HG03520 (cell line): ENCODE results near the gene TIMP1.

Experiments used
- ATAC-seq: cut with Tn5 transposase; IDR thresholded peaks from one replicate; pipeline ENCODE4 v1.9.1; 2021; ENCODE audit warnings: mild to moderate bottlenecking, moderate library complexity; ENCODE audit not compliant: unreplicated experiment

TIMP1 gene

DNA sequence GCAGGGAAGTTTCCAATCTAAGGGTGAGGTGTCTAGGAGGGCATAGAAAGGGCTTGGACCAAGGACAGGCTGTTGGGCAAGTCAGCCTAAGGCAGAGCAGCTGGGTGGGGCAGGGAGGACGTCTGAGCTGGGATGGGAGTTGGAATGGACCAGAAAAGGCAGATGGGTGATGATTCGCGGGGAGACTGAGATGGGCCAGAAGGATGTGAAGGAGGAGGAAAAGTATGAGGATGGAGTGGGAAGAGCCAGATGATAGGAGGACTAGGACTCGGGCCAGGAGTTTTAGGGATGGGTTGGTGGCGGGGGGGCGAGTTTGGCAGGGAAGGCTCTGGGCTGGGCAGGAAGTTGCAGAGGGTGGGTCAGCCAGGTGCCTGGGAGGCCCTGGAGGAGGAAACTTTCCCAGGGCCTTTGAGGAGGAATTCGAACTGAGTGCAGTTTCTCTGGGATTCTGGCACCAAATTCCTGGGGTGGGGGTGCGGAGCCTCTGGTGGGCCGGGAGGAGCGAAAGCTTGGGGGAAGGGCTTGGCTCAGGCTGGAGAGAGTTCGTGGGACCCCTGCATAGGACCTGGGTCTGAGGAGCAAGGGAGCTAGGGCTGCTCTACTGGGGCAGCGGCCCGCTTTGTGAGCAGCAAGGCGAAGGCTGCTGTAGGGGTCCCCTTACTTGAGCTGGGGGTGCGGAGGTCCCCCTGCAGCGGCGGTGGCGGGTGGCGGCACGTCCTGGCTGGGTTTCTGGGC is 8.7 kb upstream of the TIMP1 start:
- no peak for ATAC-seq

DNA sequence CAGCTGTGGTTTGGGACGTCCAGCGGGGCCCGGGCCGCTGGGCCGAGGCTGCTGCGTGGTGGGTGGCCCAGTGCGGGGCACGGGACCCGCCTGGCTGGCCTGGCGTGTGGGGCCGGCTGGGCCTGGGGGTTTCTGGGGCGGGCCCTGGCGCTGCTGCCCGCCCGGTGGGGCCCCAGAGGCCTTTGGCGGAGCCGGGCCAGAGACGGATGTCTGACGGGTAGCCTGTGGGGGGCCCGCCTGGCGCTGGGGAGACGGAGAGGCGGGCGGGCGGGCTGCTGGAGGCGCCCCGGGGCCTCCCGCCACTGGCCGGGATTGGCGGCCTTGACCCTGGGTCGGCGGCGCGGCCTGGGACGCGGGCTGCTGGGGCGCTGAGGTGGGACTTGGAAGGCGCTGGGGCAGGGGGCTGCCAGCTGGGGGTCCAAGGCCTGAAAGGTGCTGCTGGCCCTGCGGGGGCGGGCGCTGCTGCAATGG is 8.1 kb upstream of the TIMP1 start:
- no peak for ATAC-seq

DNA sequence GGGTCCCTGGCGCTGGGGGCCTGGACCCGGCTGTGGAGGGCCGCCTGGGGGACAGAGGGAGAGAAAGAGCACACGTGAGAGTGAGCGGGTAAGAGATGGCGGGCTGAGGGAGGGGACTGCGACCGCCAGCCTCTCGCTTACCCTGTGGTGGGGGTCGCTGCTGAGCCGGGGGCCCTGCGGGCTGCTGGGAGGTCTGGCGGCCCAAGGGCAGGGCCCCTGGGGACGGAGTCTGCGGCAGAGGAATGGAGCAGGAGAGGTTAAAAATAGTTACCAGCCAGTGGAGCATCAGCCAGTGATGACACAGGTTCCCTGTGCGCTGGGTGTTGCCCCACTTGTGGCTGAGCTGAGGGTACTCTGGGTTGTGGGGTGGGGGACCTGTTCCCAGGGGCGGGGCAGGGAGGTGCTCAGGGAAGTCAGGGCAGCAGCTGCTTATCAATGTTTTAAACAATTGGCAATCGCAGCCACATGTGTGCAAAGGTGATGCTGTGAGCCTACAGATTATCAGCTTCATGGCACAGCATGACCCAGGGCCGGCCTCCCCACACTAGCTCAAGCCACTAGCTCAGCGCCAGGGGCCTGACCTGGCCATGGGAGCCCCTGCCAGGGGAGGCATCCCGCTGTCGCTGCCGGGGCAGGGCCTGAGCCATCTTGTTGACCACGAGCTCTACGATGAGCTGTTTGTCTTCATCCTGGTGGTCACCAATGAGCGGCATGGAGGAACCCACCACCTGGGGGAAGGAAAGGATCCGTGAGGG is 7.5 kb upstream of the TIMP1 start:
- ATAC-seq: no peak

DNA sequence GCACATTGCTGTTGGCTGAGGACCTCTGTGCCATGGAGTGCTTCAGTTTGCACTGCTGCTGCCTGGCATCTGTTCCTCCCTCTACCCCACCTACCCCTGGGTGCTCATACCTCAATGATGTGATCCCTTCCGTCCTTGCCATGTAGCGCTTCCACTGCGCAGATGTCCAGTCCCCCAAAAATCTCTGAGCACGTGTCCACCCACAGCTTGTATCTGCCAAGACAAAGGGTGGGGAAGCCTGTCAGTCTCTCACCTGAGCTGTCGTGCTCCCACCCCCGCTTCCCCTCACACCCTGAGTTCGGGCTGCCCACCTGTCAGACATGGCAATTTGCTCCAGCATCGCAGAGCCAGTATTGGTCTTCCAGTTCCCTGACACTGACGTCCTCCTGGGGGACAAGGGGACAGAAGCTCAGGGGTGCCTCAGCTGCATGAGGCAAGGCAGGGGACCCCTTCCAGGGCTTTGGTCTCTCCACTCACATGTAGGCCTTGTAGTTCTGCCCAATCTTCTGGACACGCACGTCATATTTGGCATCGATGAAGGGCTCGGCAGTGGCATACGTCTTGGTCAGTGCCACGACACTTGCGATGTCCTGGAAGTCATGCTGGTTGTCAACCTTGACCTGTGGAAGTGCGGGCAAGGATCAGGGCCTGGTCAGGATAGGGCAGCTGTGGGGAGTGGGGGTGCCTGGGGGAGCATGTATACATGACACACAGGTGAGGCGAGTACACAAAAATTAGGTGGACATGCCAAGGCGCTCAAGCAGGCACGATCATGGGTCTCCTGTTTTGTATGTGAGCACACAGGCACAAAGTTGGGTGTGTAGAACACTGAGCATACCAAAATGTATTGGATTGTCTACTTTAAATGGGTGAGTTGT is 6.0 kb upstream of the TIMP1 start:
- no peak for ATAC-seq

DNA sequence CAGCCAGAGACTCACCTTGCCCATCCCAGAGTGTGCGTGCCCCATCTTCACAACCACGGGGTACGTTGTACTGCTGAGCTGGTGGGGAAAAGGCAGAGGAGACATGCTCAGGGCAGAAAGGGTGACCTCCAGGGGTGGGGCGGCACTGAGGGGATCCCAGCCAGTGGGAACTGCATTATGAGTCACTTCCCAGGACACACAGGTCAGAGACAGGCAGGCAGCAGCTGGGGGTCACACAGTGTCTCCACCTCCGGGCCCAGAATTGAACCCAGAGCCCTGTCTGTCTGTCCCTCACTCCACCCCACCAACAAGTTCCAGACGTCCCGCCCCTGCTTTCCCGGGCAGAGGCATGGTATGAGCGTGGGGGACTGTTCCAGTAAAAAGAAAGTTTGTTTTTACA is 4.8 kb upstream of the TIMP1 start:
- no peak for ATAC-seq

DNA sequence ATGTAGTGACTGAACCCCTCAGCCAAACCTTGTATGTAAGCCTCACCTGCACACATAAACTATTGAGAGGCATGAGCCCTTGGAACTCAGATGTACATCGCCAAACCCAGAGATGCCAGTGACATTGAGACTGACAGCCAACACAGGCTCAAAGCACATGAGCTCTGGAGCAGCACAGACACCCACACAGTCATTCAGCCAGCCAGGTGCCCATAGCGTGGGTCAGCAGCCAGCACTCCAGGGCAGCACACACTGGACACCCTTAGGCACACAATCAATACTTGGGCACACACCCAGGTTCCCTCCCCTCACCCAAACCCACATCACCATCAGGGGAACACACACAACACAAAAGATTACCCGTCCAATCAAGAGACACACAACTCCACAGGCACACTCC is 4.3 kb upstream of the TIMP1 start:
- no peak for ATAC-seq

DNA sequence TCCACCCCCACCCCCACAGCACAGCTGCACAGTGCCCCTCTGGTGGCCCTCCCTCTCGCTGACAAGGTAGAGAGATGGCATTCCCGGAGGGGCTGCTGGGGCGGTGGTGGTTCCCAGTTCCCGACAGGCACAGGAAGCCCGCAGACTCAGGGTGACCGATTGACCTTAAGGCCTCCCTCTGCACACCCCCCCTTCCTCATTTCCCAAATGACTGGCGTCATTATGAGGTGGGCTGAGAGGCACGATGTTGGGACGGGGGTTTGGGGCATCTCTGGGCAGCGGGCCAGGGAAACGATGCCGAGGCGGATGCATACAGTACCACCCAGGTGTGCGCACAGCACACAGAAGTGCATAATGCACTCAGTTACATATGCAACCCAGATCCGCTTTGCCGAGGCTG is 3.5 kb upstream of the TIMP1 start:
- no peak for ATAC-seq

DNA sequence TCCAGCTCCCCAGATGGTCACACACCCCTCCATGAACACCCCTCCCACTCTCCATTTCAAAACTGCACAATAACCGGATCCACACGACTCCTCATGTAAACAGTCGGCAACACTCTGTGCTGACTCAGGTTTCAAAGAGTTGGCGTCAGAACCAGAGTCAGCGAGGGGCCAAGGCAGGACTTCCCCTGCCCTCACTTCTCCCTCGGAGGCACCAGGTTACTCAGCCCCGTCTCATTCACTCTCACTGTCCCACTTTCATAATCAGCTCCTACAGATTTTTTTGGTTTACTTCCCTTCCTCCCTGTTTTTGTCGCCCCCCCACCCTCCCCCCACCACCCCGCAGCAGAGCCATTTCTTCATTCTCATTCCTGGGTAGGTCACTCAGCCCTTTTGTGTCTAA is 2.7 kb upstream of the TIMP1 start:
- no peak for ATAC-seq

DNA sequence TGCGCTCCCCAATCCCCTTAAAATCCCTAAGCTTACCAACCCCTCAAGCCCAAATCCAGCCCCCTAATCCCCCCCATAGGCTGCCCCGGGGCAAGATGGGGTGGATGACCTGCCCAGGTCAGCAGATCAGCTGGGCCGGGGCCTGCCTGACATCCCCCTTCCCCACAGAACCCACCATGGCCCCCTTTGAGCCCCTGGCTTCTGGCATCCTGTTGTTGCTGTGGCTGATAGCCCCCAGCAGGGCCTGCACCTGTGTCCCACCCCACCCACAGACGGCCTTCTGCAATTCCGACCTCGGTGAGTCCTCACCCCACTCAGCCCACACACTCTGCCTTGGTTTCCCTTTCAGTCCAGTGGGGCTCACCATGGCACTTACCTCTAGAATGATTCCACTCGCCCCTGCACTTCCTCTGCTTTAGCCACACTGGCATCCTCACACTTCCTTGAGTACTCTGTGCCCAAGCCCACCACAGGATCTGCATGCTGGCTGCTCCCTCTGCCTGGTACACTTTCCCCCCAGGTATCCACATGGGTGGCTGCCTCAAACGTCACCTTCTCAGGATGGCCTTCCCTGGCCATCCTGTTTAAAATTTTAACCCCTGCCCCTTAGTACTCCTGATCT is 1.1 kb downstream of the TIMP1 start:
- ATAC-seq: no peak

DNA sequence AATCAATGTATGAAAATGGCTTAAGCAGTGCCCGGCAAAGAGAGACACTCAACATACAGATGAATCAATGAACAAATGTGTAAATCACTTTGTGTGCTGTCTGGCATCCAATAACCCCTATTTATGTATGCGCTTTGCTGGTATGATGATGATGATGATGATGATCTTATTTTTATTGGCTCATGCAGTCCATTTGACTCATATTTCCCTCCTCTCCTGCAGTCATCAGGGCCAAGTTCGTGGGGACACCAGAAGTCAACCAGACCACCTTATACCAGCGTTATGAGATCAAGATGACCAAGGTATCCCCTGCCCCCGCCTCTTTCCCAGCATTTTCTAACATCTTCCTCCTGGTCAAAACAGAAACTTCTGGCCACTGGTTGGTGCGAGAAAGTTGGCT is 2.5 kb downstream of the TIMP1 start:
- no peak for ATAC-seq

DNA sequence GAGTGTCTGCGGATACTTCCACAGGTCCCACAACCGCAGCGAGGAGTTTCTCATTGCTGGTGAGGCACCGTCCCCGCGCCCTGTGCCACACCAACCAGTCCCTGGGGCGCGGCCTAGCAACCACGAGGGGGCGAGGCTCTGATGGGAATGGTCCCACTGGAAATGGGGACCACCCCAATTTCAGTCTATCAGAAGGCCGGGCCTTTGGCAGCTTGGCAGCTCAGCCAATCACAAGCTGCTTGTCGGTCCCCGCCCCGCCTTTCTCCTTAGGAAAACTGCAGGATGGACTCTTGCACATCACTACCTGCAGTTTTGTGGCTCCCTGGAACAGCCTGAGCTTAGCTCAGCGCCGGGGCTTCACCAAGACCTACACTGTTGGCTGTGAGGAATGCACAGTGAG is 3.0 kb downstream of the TIMP1 start:
- ATAC-seq: no peak

DNA sequence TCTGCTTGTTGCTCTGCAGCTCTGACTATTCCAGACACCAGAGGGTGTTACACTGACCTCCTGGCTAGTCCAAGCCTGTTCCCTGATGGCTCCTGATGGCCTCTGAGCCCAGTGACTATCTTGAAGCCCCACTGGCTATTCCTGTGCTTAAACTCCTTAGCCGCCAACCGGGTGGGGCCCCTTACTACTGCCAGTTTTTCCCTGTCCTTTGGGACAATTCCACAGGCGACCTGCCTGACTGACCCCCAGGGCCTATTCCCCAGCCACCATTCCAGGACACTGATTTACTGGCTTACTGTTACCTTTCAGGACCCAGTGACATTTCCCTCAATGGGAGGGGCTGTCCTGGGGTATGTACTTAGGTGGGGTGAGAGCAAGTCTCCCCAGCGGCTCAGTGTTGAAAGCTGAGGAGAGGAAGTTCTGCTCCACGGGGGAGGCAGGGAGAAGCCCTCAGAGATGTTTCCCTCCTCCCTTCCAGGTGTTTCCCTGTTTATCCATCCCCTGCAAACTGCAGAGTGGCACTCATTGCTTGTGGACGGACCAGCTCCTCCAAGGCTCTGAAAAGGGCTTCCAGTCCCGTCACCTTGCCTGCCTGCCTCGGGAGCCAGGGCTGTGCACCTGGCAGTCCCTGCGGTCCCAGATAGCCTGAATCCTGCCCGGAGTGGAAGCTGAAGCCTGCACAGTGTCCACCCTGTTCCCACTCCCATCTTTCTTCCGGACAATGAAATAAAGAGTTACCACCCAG is 4.0 kb downstream of the TIMP1 start:
- no peak for ATAC-seq

DNA sequence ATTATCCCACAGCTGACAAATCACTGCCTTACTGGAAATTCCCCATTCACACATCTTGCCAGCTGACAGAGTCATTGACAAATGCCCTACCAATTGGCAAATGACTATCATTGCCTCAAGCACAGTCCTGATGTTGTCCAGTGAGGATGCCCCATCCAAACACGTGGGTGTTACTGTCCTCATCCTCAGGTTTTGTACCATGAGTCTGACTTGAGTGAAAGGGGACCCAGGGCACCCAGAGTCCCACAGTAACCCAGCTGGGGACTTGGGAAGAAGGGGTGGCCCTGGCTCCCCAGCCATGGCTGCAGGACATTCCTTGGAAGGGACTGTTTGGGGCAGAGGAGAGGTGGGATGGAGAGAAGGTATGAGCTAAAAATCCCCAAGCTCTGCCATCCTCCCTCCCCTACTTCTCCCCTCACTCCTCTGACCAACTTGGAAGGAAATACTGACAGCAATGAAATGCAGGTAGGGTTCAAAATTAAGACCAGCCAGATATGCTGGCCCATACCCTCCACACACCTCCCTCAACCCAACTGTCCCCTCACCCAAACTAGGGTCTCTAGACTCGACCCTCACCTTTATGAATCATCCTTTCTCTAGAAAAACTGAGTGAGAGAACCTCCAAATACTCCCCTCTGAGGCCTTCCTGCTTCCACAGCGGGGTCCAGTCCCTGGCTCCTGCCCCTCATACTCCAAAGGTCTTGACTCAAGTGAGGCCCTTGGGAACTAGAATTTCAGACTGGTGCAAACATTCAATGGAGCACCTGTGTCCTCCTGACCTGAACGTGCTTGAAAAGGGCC is 5.1 kb downstream of the TIMP1 start:
- ATAC-seq: no peak

DNA sequence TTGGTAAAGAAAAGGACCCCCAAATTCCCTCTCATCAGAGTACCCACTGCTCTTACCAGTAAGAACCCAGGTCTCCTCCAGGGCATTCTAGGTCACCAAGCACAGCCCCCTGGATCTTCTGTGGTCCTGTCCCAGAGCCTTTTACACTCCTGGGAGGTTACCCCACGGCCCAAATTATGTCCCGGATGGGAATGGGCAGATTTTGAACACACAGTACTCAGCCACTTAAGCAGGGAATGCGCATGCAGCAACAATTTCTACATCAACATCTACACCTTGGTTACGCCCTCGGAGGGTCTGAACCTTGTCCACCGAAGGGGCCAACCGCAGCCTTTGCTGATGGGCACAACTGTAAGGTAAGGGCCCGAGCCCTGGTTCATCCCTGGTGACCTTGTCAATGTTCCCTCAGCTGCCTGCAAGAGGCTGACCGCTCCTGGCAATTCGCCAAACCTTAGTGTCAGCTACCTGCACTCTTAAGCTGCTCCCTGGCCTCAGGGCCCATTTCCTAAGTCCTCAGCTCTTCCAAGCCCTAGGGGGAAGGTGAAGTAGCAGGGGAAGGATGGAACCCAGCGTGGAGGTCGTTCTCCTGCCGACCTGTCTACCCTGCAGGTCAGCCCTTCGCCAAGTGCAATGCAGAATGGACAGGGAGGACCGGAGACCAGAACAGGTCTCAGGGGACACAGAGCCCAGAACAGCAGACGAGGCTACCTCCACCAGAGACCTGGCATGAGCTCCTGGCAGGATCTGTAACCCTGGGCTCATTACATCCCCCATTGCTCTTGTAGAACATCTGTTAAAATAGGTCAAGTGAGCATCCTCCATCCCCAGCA is 5.9 kb downstream of the TIMP1 start:
- no peak for ATAC-seq

DNA sequence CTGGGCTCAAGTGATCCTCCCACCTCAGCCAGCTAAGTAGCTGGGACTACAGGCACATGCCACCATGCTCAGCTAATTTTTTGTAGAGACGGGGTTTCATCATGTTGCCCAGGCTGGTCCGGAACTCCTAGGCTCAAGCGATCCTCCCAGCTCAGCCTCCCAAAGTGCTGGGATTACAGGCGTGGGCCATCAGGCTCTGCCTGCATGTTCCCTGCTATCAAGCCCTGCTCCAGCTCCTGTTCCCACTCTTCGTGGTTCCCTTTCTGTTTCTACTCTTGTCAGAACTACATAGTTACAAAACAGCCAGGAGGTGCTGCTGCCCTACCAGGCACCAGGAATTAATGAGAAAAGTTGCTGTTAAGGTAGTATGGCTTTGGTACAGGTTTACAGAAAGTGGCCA is 8.7 kb downstream of the TIMP1 start:
- no peak for ATAC-seq

DNA sequence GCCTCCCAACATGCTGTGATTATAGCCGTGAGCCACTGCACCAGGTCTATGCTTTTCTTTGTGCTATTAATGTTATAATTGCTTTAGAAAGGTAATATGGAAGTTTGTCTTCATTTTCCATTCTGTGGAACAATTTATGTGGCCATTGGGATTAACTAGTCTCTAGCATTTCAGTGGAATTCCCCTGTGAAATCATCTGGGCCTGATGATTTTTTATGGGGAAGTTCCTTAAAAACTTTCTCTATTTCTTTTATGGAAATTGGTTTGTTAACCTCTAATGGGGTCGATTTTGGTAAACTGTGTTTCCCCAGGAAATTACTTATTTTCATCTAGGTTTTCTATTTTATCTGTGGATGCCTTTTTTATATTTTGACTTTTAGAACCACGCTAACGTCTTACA is 11.3 kb downstream of the TIMP1 start:
- no peak for ATAC-seq

DNA sequence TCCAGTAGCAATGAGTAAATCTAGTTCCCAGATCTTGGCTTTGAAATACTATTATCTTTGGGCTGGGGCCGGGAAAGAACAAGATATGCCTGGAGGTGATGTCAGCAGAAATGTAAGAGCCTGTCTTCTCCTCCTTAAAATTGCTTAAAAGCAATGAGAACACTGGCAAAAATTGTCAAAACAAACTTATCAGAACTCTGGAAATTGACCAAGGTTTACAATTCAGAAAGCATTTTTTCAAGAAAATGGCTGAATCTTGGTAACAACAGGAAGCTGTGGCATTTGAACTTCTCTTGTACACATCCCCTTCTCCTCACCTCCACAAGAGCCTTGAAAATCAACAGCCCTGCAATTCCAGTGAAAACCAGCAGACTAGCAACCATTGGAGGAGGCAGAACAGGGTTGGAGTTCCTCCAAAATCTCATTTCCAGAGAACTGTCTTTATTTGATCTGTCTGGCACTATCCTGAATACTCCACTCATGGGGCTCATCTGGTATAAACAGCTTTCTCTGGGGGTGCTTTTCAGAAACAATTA is 13.5 kb downstream of the TIMP1 start:
- ATAC-seq: no peak

DNA sequence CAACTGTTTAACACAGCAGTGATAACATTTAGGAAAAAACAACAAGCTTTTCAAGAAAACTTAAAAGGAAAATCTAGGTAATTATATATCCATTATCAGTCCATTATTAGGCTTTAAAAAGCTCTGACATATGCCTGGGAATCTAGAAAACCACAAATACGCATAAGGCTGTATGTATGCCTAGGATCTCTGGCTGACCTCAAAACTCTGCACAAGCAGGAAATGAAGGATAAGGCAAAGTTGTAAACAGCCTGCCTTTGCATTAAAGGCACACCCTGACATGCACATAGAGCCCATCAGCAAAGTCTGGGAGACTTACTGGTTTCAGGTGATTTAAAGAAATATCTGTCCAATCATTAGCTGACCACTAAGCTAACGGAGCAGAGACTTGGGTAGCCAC is 14.0 kb downstream of the TIMP1 start:
- ATAC-seq: no peak
